Uterus (tissue), 2 donors: ENCODE data around the gene CHD2.

Experiments used
- POLR2A ChIP-seq, 2 donors: fragments of 450-650 bp; IDR thresholded peaks; one replicate each; pipeline ENCODE4 v1.6.1; 2016; ENCODE audit warnings: antibody characterized with exemption in 2 of 2, mild to moderate bottlenecking in 1 of 2, moderate library complexity in 1 of 2
- TF ChIP-seq, protein P1 (sequence below), 4 experiments: fragments of 200-600 bp in 2 of 4; fragments of 450-650 bp in 2 of 4; sonication (generic) in 2 of 4; IDR thresholded peaks; one replicate each; pipeline ENCODE4 v1.5.1; 2016 to 2019; ENCODE audit warnings: antibody characterized with exemption in 4 of 4, mild to moderate bottlenecking in 2 of 4, moderate library complexity in 1 of 4

DNA sequence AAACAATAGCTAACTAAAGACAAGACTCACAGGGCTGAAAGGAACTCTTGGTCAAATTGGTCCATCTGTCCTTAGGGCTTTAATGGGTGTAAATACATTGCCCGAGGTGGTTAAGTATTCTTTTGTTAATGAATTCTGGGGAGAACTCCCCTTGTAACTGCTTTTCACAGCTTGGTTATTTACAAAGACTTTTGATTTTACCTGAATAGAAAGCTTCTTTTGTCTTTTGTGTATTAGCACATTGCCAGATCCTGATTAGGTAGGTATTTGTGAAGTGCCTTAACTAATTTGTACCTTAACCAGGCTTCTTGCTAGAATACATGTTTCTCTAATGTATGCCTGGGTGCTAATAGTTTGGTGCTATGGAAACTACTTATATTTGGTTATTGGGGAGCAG is 14.0 kb downstream of the CHD2 start:
- TF ChIP-seq, protein P1, sequence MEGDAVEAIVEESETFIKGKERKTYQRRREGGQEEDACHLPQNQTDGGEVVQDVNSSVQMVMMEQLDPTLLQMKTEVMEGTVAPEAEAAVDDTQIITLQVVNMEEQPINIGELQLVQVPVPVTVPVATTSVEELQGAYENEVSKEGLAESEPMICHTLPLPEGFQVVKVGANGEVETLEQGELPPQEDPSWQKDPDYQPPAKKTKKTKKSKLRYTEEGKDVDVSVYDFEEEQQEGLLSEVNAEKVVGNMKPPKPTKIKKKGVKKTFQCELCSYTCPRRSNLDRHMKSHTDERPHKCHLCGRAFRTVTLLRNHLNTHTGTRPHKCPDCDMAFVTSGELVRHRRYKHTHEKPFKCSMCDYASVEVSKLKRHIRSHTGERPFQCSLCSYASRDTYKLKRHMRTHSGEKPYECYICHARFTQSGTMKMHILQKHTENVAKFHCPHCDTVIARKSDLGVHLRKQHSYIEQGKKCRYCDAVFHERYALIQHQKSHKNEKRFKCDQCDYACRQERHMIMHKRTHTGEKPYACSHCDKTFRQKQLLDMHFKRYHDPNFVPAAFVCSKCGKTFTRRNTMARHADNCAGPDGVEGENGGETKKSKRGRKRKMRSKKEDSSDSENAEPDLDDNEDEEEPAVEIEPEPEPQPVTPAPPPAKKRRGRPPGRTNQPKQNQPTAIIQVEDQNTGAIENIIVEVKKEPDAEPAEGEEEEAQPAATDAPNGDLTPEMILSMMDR (IDR thresholded peaks at IDR 0.05), result no peak
- TF ChIP-seq POLR2A (IDR thresholded peaks at IDR 0.05), result no peak
